PC-3 (cell line): ENCODE measurements around the gene OVOL2. TPM values are rescaled to one million over a fixed set of nuclear protein-coding genes. Genes with fewer than 3 reads are reported as not detected.
A peak's percentile ranks its signal among the peaks of the same experiment; 100 is the strongest.

Experiments used
- ATAC-seq: fragments of 200-7000 bp; cut with Tn5 transposase; 2 replicates; pipeline ENCODE4 v1.9.1; 2020; ENCODE audit warnings: mild to moderate bottlenecking, moderate library complexity
- BruUV-seq: library from RNA; stranded (reverse); fragments of 400-500 nt; replicated peaks from 2 replicates; lab custom pipeline; 2021; lab: Mats Ljungman, UMichigan
- CTCF ChIA-PET: fragments of 300-600 bp; sonication (Branson Sonifier 250); formaldehyde crosslinking; loops from one replicate; lab custom pipeline; 2022; ENCODE audit warnings: antibody characterized with exemption; lab: Charles Lee
- POLR2A ChIA-PET: fragments of 300-600 bp; sonication (Branson Sonifier 250); formaldehyde crosslinking; loops from one replicate; lab custom pipeline; 2022; ENCODE audit warnings: antibody characterized with exemption; ENCODE audit not compliant: unreplicated experiment; lab: Charles Lee
- DNase-seq: peaks from one replicate; pipeline ENCODE4 v3.0.0-alpha.2; 2015
- H2AFZ ChIP-seq: fragments of 300-600 bp; sonication (generic); 2 replicates; pipeline ENCODE4 v1.6.0; 2016; ENCODE audit warnings: antibody characterized with exemption, low read length
- H3F3A ChIP-seq: fragments of 300-600 bp; sonication (generic); one replicate; pipeline ENCODE4 v1.6.0; 2017; ENCODE audit warnings: antibody characterized with exemption, low read length, control low read depth, mild to moderate bottlenecking; ENCODE audit not compliant: unreplicated experiment
- H3K27ac ChIP-seq: fragments of 300-600 bp; sonication (generic); 2 replicates; pipeline ENCODE4 v1.5.1; 2016; ENCODE audit warnings: mild to moderate bottlenecking, low read length
- H3K27me3 ChIP-seq: fragments of 300-600 bp; sonication (generic); 2 replicates; pipeline ENCODE4 v1.6.1; 2016; ENCODE audit warnings: low read length, mixed read lengths
- H3K36me3 ChIP-seq: fragments of 300-600 bp; sonication (generic); 2 replicates; pipeline ENCODE4 v1.6.1; 2016; ENCODE audit warnings: low read depth, mixed run types, low read length, mixed read lengths
- H3K4me1 ChIP-seq: fragments of 300-600 bp; sonication (generic); 2 replicates; pipeline ENCODE4 v1.5.1; 2016; ENCODE audit warnings: low read length; ENCODE audit not compliant: insufficient read depth
- H3K4me2 ChIP-seq: fragments of 300-600 bp; sonication (generic); 2 replicates; pipeline ENCODE4 v1.6.0; 2016; ENCODE audit warnings: low read length
- H3K4me3 ChIP-seq: fragments of 300-600 bp; sonication (generic); 2 replicates; pipeline ENCODE4 v1.5.1; 2016; ENCODE audit warnings: mild to moderate bottlenecking, low read length, mixed read lengths
- H3K79me2 ChIP-seq: fragments of 300-600 bp; sonication (generic); 2 replicates; pipeline ENCODE4 v1.6.1; 2017; ENCODE audit warnings: low read length, mixed read lengths
- H3K9ac ChIP-seq: fragments of 300-600 bp; sonication (generic); 2 replicates; pipeline ENCODE4 v1.6.0; 2016; ENCODE audit warnings: mild to moderate bottlenecking, low read length
- H3K9me2 ChIP-seq: fragments of 300-600 bp; sonication (generic); replicated peaks from 2 replicates; pipeline ENCODE4 v1.6.1; 2016; ENCODE audit warnings: mixed run types, low read length, mixed read lengths
- H3K9me3 ChIP-seq: fragments of 300-600 bp; sonication (generic); 2 replicates; pipeline ENCODE4 v1.6.1; 2016; ENCODE audit warnings: low read length, mixed read lengths
- H4K20me1 ChIP-seq: fragments of 300-600 bp; sonication (generic); 2 replicates; pipeline ENCODE4 v1.6.1; 2016; ENCODE audit warnings: low read length, mixed read lengths
- CTCF ChIP-seq: fragments of 300-600 bp; sonication (generic); conservative IDR thresholded peaks from 2 replicates; pipeline ENCODE4 v1.5.1; 2017; ENCODE audit warnings: antibody characterized with exemption, low read depth, mild to moderate bottlenecking, low read length
- EZH2 ChIP-seq: fragments of 300-600 bp; sonication (generic); IDR thresholded peaks from one replicate; pipeline ENCODE4 v1.6.1; 2017; ENCODE audit warnings: antibody characterized with exemption, mild to moderate bottlenecking, low read length; ENCODE audit not compliant: unreplicated experiment
- EZH2phosphoT487 ChIP-seq: fragments of 300-600 bp; sonication (generic); IDR thresholded peaks from 2 replicates; pipeline ENCODE4 v1.6.1; 2018; ENCODE audit warnings: mild to moderate bottlenecking, antibody characterized with exemption, low read length, borderline replicate concordance
- intact Hi-C: fragments of 100-400 bp; cut with micrococcal nuclease; formaldehyde crosslinking; loops from 2 replicates; pipeline ENCODE4 v1.9.0; 2023
- total RNA-seq: library from RNA; depleted of rRNA; stranded (reverse); fragments of >200 nt; gene quantifications from 2 replicates; pipeline ENCODE4 v1.2.3, GENCODE V29; 2014

The OVOL2 gene
- total RNA-seq, 1 experiment from 2014 or later: 23.1 TPM

DNA sequence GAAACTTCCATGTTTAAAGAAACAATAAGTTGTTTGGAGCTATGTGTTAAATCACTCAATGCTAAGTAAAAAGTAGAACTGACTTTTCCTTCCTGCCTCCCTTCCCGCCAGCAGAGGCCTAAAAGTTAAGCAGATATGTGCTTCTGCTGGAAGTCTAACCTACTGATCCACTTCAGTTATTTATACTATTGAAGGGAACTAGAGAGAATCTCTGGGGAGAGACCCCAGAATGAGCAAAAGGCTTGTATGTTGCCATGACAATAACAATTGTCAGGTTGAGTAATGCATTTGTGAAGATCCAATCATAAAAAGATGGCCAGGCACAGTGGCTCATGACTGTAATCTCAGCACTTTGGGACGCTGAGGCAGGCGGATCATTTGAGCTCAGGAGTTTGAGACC lies 64.2 kb downstream of the OVOL2 start:
- Histone ChIP-seq H3K4me1 (peaks cover 46% of the 10 kb centered on the region), H3K36me3 (peaks cover 5% of the 10 kb centered on the region), H3K4me2 (peak overlapping the region; percentile 14; the same call in 1 of the 2 replicates), H3K9me3 (no peaks in the 10 kb centered on the region), H3K9me2 (no peaks in the 10 kb centered on the region), H3K79me2 (no peaks in the 10 kb centered on the region), H3K4me3 (no peak overlapping the region), H3K27ac (peak overlapping the region; percentile 41), H3K9ac (no peak overlapping the region), H4K20me1 (0 out of 2 replicates have a peak, but pooled peaks cover 4% of the 10 kb centered on the region), H3F3A (peaks cover 5% of the 10 kb centered on the region), H3K27me3 (no peaks in the 10 kb centered on the region), H2AFZ (no peak overlapping the region)
- BruUV-seq: no TSS peak
- peak; percentile 8; the same call in 1 of the 2 replicates for ATAC-seq
- TF ChIP-seq EZH2 (no peak), EZH2phosphoT487 (no peak), CTCF (no peak)
- ChIA-PET CTCF (interaction anchor here (1.1 to 1.5 kb wide), 2 partner anchors 26 to 35 kb away, joined by 5 to 7 read pairs; no protein-coding TSS in a partner anchor), POLR2A (interaction anchor here (0.6 kb wide), 1 partner anchor 31 kb away, joined by 8 read pairs; no protein-coding TSS in a partner anchor)
- no peak for DNase-seq
- intact Hi-C loops: loop anchor here (1.0 to 10.0 kb wide), 5 partner anchors 26 to 459 kb away; partner anchors contain the start of genes BFSP1 and RRBP1

DNA sequence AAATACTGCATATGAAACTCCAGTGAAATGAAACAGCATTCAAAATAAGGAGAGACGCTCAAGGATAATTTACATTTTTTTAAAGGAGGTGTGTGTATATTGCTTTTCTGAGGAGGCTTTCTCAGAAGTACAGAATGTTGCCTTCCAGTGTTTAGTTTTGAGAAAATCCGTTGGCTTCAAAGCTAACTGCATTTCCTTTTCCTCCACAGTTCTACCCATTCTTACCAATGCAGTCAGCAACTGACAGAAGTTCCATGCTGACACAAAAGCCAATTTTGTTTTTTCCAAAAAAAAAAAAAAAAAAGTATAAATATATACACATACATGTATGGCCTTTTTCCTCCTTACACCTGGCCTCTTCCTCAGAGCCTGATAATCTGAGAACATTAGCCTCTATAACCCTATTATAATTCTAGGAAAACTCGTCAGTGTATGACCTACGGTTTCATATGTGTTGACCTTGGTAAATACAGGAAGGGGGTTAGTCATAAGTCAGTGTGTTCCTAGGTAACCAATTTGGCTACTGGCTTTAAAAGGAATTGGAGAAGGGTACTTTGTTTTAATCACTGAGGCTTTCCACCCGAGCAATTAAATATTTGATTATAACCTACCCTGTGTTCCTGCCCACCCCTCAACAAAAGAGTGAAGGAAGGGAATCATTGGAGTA lies 64.7 kb downstream of the OVOL2 start:
- peak overlapping the region; percentile 41 for H3K27ac ChIP-seq
- peaks cover 8% of the 10 kb centered on the region for H3K36me3 ChIP-seq
- peak; percentile 79 for ATAC-seq
- H3K79me2 ChIP-seq: no peaks in the 10 kb centered on the region
- H3K4me3 ChIP-seq: no peak overlapping the region
- ChIA-PET POLR2A (interaction anchor here (0.6 kb wide), 1 partner anchor 30 kb away, joined by 8 read pairs; no protein-coding TSS in a partner anchor), CTCF (interaction anchor here (1.1 to 1.5 kb wide), 2 partner anchors 26 to 35 kb away, joined by 5 to 7 read pairs; no protein-coding TSS in a partner anchor)
- H3K9me3 ChIP-seq: no peaks in the 10 kb centered on the region
- TF ChIP-seq EZH2phosphoT487 (no peak), EZH2 (no peak), CTCF (no peak)
- H3K9ac ChIP-seq: no peak overlapping the region
- no peak overlapping the region for H2AFZ ChIP-seq
- peak overlapping the region; percentile 14 for H3K4me2 ChIP-seq
- intact Hi-C loops: loop anchor here (1.0 to 10.0 kb wide), 5 partner anchors 26 to 458 kb away; partner anchors contain the start of genes BFSP1 and RRBP1
- H3K4me1 ChIP-seq: peaks cover 46% of the 10 kb centered on the region
- peak; percentile 73 for DNase-seq
- no peaks in the 10 kb centered on the region for H3K27me3 ChIP-seq
- BruUV-seq: no TSS peak
- 0 out of 2 replicates have a peak, but pooled peaks cover 4% of the 10 kb centered on the region for H4K20me1 ChIP-seq
- H3K9me2 ChIP-seq: no peaks in the 10 kb centered on the region
- peaks cover 5% of the 10 kb centered on the region for H3F3A ChIP-seq
